GM18511 (cell line): Measurements from ENCODE around the gene PLEKHH2.
"Not testable (repeated sequence)": the region's sequence is repeated elsewhere in the genome, so short reads cannot be mapped to it uniquely, and the experiment has no call there.

Source experiments
- ATAC-seq: cut with Tn5 transposase; IDR thresholded peaks from one replicate; pipeline ENCODE4 v1.9.1; 2021; ENCODE audit warnings: mild to moderate bottlenecking, moderate library complexity; ENCODE audit not compliant: unreplicated experiment

PLEKHH2 gene

GRCh38 chr2:43637030-43637803 lies at the start of gene PLEKHH2:
Gene PLEKHH2 (plus strand): TSS chr2:43637260. CDS start chr2:43644674, 7,414 bp downstream.
- ATAC-seq, result peak; percentile 100

- no peak for ATAC-seq
Observed at GRCh38 chr2:43592443-43592842, 44.6 kb upstream of the PLEKHH2 start.

- no peak for ATAC-seq
Observed at GRCh38 chr2:43593254-43593653, 43.8 kb upstream of the PLEKHH2 start.

GRCh38 chr2:43594875-43595274 lies 42.2 kb upstream of the PLEKHH2 start:
- no peak for ATAC-seq

- peak; percentile 99 for ATAC-seq
Observed at GRCh38 chr2:43595603-43596412, 41.3 kb upstream of the PLEKHH2 start, which contains the start of gene THADA. Gene THADA (minus strand): TSS chr2:43596038. CDS start chr2:43592392, 3,646 bp downstream.

- not testable (repeated sequence) for ATAC-seq
Observed at GRCh38 chr2:43600596-43600995, 36.5 kb upstream of the PLEKHH2 start.

GRCh38 chr2:43604674-43605073 lies 32.4 kb upstream of the PLEKHH2 start:
- no peak for ATAC-seq

GRCh38 chr2:43605079-43605655 lies 31.9 kb upstream of the PLEKHH2 start:
- no peak for ATAC-seq

- no peak for ATAC-seq
Observed at GRCh38 chr2:43605851-43606250, 31.2 kb upstream of the PLEKHH2 start.

- ATAC-seq, result peak; percentile 69
Observed at GRCh38 chr2:43609290-43609918, 27.7 kb upstream of the PLEKHH2 start.

- ATAC-seq, result no peak
Observed at GRCh38 chr2:43610361-43610760, 26.7 kb upstream of the PLEKHH2 start.

GRCh38 chr2:43611987-43612894 lies 24.8 kb upstream of the PLEKHH2 start:
- no peak for ATAC-seq

GRCh38 chr2:43612944-43613343 lies 24.1 kb upstream of the PLEKHH2 start:
- no peak for ATAC-seq

GRCh38 chr2:43616967-43617680 lies 19.9 kb upstream of the PLEKHH2 start:
- ATAC-seq, result no peak

- ATAC-seq, result no peak
Observed at GRCh38 chr2:43619511-43619910, 17.5 kb upstream of the PLEKHH2 start.

GRCh38 chr2:43622931-43623451 lies 14.1 kb upstream of the PLEKHH2 start:
- no peak for ATAC-seq

- no peak for ATAC-seq
Observed at GRCh38 chr2:43631618-43632317, 5.3 kb upstream of the PLEKHH2 start.

GRCh38 chr2:43634604-43635306 lies 2.3 kb upstream of the PLEKHH2 start:
- no peak for ATAC-seq
